ENCODE measurements around the gene GFRA4.

DNA sequence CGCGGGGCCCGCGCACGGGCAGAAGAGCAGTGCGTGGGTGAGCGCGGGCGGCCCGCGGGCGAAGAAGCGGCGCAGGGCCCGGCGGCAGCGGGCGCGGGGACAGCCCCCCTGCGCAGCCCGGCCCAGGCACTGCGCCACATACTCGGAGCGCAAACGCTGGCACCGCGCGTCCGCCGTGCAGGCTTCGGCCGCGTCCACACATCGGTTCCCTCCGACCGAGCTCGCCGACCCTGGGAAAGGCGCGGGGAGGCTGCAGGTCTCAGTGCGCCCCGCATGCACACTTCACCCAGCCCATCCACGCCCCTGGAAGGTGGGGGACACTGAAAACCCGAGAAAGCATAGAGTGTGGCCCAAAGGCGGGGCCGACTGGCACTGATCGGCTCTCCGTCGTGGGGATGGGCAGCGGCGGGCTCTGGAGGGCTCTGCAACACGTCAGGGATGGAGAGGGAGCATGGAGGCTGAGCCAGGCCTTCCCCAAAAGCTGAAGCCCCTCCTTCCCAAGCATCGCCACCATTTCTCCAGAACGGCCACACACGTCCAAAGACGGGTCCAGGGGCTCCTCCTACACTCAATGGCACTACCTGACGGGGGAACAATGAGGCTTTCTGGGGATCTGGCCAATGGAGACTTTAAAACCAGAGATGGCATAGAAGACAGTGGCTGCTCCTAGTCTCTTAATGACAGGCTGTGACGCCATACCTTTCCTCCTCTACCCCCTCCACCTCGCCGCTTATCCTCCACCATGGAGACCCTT, 2.0 kb downstream of the GFRA4 start:
- TF ChIP-seq, protein P1, sequence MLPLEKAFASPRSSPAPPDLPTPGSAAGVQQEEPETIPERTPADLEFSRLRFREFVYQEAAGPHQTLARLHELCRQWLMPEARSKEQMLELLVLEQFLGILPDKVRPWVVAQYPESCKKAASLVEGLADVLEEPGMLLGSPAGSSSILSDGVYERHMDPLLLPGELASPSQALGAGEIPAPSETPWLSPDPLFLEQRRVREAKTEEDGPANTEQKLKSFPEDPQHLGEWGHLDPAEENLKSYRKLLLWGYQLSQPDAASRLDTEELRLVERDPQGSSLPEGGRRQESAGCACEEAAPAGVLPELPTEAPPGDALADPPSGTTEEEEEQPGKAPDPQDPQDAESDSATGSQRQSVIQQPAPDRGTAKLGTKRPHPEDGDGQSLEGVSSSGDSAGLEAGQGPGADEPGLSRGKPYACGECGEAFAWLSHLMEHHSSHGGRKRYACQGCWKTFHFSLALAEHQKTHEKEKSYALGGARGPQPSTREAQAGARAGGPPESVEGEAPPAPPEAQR (CRISPR knock-in tag; IDR thresholded peaks at IDR 0.05) = no peak
- TF ChIP-seq, protein P2, sequence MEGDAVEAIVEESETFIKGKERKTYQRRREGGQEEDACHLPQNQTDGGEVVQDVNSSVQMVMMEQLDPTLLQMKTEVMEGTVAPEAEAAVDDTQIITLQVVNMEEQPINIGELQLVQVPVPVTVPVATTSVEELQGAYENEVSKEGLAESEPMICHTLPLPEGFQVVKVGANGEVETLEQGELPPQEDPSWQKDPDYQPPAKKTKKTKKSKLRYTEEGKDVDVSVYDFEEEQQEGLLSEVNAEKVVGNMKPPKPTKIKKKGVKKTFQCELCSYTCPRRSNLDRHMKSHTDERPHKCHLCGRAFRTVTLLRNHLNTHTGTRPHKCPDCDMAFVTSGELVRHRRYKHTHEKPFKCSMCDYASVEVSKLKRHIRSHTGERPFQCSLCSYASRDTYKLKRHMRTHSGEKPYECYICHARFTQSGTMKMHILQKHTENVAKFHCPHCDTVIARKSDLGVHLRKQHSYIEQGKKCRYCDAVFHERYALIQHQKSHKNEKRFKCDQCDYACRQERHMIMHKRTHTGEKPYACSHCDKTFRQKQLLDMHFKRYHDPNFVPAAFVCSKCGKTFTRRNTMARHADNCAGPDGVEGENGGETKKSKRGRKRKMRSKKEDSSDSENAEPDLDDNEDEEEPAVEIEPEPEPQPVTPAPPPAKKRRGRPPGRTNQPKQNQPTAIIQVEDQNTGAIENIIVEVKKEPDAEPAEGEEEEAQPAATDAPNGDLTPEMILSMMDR (IDR thresholded peaks at IDR 0.05) = no peak
- TF ChIP-seq SMAD3 (CRISPR knock-in tag; IDR thresholded peaks at IDR 0.05; ENCODE audit: borderline replicate concordance) (no peak), FOXJ3 (CRISPR knock-in tag; IDR thresholded peaks at IDR 0.05; ENCODE audit: borderline replicate concordance) (no peak), ZNF263 (CRISPR knock-in tag; IDR thresholded peaks at IDR 0.05; ENCODE audit: low read depth) (no peak), CREB1 (CRISPR knock-in tag; IDR thresholded peaks at IDR 0.05) (no peak), NR2C2 (CRISPR knock-in tag; IDR thresholded peaks at IDR 0.05) (no peak), NFYB (CRISPR knock-in tag; conservative IDR thresholded peaks at IDR 0.05; ENCODE audit: low read depth) (no peak), ELF4 (CRISPR knock-in tag; IDR thresholded peaks at IDR 0.05; ENCODE audit: low read depth) (no peak), TEAD4 (CRISPR knock-in tag; IDR thresholded peaks at IDR 0.05) (no peak), ZNF121 (CRISPR knock-in tag; IDR thresholded peaks at IDR 0.05) (no peak)
- TF ChIP-seq, protein P3, sequence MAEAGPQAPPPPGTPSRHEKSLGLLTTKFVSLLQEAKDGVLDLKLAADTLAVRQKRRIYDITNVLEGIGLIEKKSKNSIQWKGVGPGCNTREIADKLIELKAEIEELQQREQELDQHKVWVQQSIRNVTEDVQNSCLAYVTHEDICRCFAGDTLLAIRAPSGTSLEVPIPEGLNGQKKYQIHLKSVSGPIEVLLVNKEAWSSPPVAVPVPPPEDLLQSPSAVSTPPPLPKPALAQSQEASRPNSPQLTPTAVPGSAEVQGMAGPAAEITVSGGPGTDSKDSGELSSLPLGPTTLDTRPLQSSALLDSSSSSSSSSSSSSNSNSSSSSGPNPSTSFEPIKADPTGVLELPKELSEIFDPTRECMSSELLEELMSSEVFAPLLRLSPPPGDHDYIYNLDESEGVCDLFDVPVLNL (CRISPR knock-in tag; IDR thresholded peaks at IDR 0.05; ENCODE audit: borderline replicate concordance, low read depth) = no peak
- TF ChIP-seq, protein P4, sequence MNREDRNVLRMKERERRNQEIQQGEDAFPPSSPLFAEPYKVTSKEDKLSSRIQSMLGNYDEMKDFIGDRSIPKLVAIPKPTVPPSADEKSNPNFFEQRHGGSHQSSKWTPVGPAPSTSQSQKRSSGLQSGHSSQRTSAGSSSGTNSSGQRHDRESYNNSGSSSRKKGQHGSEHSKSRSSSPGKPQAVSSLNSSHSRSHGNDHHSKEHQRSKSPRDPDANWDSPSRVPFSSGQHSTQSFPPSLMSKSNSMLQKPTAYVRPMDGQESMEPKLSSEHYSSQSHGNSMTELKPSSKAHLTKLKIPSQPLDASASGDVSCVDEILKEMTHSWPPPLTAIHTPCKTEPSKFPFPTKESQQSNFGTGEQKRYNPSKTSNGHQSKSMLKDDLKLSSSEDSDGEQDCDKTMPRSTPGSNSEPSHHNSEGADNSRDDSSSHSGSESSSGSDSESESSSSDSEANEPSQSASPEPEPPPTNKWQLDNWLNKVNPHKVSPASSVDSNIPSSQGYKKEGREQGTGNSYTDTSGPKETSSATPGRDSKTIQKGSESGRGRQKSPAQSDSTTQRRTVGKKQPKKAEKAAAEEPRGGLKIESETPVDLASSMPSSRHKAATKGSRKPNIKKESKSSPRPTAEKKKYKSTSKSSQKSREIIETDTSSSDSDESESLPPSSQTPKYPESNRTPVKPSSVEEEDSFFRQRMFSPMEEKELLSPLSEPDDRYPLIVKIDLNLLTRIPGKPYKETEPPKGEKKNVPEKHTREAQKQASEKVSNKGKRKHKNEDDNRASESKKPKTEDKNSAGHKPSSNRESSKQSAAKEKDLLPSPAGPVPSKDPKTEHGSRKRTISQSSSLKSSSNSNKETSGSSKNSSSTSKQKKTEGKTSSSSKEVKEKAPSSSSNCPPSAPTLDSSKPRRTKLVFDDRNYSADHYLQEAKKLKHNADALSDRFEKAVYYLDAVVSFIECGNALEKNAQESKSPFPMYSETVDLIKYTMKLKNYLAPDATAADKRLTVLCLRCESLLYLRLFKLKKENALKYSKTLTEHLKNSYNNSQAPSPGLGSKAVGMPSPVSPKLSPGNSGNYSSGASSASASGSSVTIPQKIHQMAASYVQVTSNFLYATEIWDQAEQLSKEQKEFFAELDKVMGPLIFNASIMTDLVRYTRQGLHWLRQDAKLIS (CRISPR knock-in tag; IDR thresholded peaks at IDR 0.05; ENCODE audit: borderline replicate concordance) = no peak

Data from WTC11 (cell line).